Left ventricle myocardium inferior (tissue), 1 donor: ENCODE measurements around the gene CACNA2D1. TPM values are rescaled to one million over a fixed set of nuclear protein-coding genes. Genes with fewer than 3 reads are reported as not detected.

Source experiments
- DNase-seq: peaks from one replicate; pipeline ENCODE4 v3.0.0-alpha.2; 2020
- H3K27ac ChIP-seq: fragments of 200-600 bp; replicated peaks from 2 replicates; pipeline ENCODE4 v1.8.0; 2021
- H3K27me3 ChIP-seq: fragments of 200-600 bp; 2 replicates; pipeline ENCODE4 v1.8.0; 2021; ENCODE audit warnings: low read depth
- H3K36me3 ChIP-seq: fragments of 200-600 bp; 2 replicates; pipeline ENCODE4 v1.8.0; 2021
- H3K4me1 ChIP-seq: fragments of 200-600 bp; 2 replicates; pipeline ENCODE4 v1.8.0; 2021
- H3K4me3 ChIP-seq: fragments of 200-600 bp; 2 replicates; pipeline ENCODE4 v1.8.0; 2021; ENCODE audit warnings: mild to moderate bottlenecking, moderate library complexity
- H3K9me3 ChIP-seq: fragments of 200-600 bp; replicated peaks from 2 replicates; pipeline ENCODE4 v1.8.0; 2021
- CTCF ChIP-seq: fragments of 200-600 bp; IDR thresholded peaks from 2 replicates; pipeline ENCODE4 v1.8.0; 2021; ENCODE audit warnings: antibody characterized with exemption, mild to moderate bottlenecking, borderline replicate concordance
- intact Hi-C: fragments of 100-400 bp; cut with micrococcal nuclease; formaldehyde crosslinking; loops from one replicate; pipeline ENCODE4 v1.11.0; 2022
- total RNA-seq: library from RNA; stranded (reverse); fragmentation: NEBNext Ultra II Directional; extraction: Animal tissue kit (Norgen Biotek cat#: 25700); gene quantifications from one replicate; pipeline ENCODE4 v1.2.1, GENCODE V29; 2021
- donor health status: DM: no; HTN: yes; CAD: no; lungs with severe emphysema.

Gene CACNA2D1
- total RNA-seq, 1 donor from 2014 or later: 64.6 TPM

- intact Hi-C loops: no loop called here
- H3K4me3 ChIP-seq: no peak overlapping the region
- no peaks in the 10 kb centered on the region for H3K27me3 ChIP-seq
- H3K27ac ChIP-seq: no peak overlapping the region
- no peaks in the 10 kb centered on the region for H3K9me3 ChIP-seq
- H3K4me1 ChIP-seq: peaks cover 12% of the 10 kb centered on the region
- DNase-seq: no peak
- TF ChIP-seq CTCF: no peak
- H3K36me3 ChIP-seq: no peaks in the 10 kb centered on the region
These were observed 337.4 kb downstream of the CACNA2D1 start for GRCh38 chr7:82106201-82106600.

- H3K9me3 ChIP-seq: no peaks in the 10 kb centered on the region
- TF ChIP-seq CTCF: no peak
- no peak overlapping the region for H3K4me3 ChIP-seq
- DNase-seq: no peak
- H3K36me3 ChIP-seq: no peaks in the 10 kb centered on the region
- no peaks in the 10 kb centered on the region for H3K27me3 ChIP-seq
- no peak overlapping the region for H3K27ac ChIP-seq
- peaks cover 12% of the 10 kb centered on the region for H3K4me1 ChIP-seq
- intact Hi-C loops: no loop called here
These were observed 338.1 kb downstream of the CACNA2D1 start for GRCh38 chr7:82105463-82105862.

GRCh38 chr7:82098414-82098813 lies 345.2 kb downstream of the CACNA2D1 start:
- Histone ChIP-seq H3K4me1 (no peaks in the 10 kb centered on the region), H3K27me3 (no peaks in the 10 kb centered on the region), H3K4me3 (no peak overlapping the region), H3K9me3 (no peaks in the 10 kb centered on the region), H3K36me3 (no peaks in the 10 kb centered on the region), H3K27ac (no peak overlapping the region)
- TF ChIP-seq CTCF: no peak
- intact Hi-C loops: no loop called here
- DNase-seq: no peak

GRCh38 chr7:82091126-82091684 lies 352.4 kb downstream of the CACNA2D1 start:
- no peak overlapping the region for H3K27ac ChIP-seq
- intact Hi-C loops: no loop called here
- no peaks in the 10 kb centered on the region for H3K4me1 ChIP-seq
- H3K4me3 ChIP-seq: no peak overlapping the region
- no peaks in the 10 kb centered on the region for H3K27me3 ChIP-seq
- H3K36me3 ChIP-seq: no peaks in the 10 kb centered on the region
- no peaks in the 10 kb centered on the region for H3K9me3 ChIP-seq
- no peak for TF ChIP-seq CTCF
- no peak for DNase-seq

- Histone ChIP-seq H3K27ac (no peak overlapping the region), H3K4me3 (no peak overlapping the region), H3K9me3 (no peaks in the 10 kb centered on the region), H3K4me1 (no peaks in the 10 kb centered on the region), H3K27me3 (no peaks in the 10 kb centered on the region), H3K36me3 (peaks cover 15% of the 10 kb centered on the region)
- intact Hi-C loops: no loop called here
- TF ChIP-seq CTCF: no peak
- DNase-seq: no peak
These were observed 356.5 kb downstream of the CACNA2D1 start for GRCh38 chr7:82087099-82087498.
